Measurements from ENCODE around the gene ANKIB1.
"Not testable (repeated sequence)": the region's sequence is repeated elsewhere in the genome, so short reads cannot be mapped to it uniquely, and the experiment has no call there.

Gene ANKIB1

GRCh38 chr7:92404170-92404614, 158.4 kb downstream of the ANKIB1 start:
- DNase-seq (ENCODE audit: low read depth, low spot score) = no peak
- no peak overlapping the region for H3K4me3 ChIP-seq
- peaks cover 4% of the 10 kb centered on the region for H3K36me3 ChIP-seq (ENCODE audit: insufficient read depth, low read length)

GRCh38 chr7:92409357-92409756, 163.6 kb downstream of the ANKIB1 start:
- Histone ChIP-seq H3K27ac (no peak overlapping the region), H3K36me3 (ENCODE audit: insufficient read depth, low read length) (no peaks in the 10 kb centered on the region), H3K9ac (ENCODE audit: insufficient read length) (no peak overlapping the region), H3K4me3 (no peak overlapping the region), H3K9me3 (ENCODE audit: low read depth, low read length) (no peaks in the 10 kb centered on the region)
- TF ChIP-seq FOXP2 (optimal IDR thresholded peaks at IDR 0.05; ENCODE audit: control extremely low read depth, extremely low read length, insufficient read depth) = no peak
- no peak for TF ChIP-seq POLR2AphosphoS5 (IDR thresholded peaks at IDR 0.05; ENCODE audit: borderline replicate concordance, low read depth, low read length)
- TF ChIP-seq EZH2 (IDR thresholded peaks at IDR 0.05) = no peak
- no peak for DNase-seq (ENCODE audit: low read depth, low spot score)

More at GRCh38 chr7:92404170-92404614, 158.4 kb downstream of the ANKIB1 start:
- no peaks in the 10 kb centered on the region for H3K9me3 ChIP-seq (ENCODE audit: low read depth, low read length)
- no peak overlapping the region for H3K27ac ChIP-seq
- TF ChIP-seq FOXP2 (optimal IDR thresholded peaks at IDR 0.05; ENCODE audit: control extremely low read depth, extremely low read length, insufficient read depth) (no peak), EZH2 (IDR thresholded peaks at IDR 0.05) (no peak), POLR2AphosphoS5 (IDR thresholded peaks at IDR 0.05; ENCODE audit: borderline replicate concordance, low read depth, low read length) (no peak)
- no peak overlapping the region for H3K9ac ChIP-seq (ENCODE audit: insufficient read length)

- not testable (repeated sequence) for H3K4me3 ChIP-seq; H3K36me3 ChIP-seq (ENCODE audit: insufficient read depth, low read length); H3K9ac ChIP-seq (ENCODE audit: insufficient read length); DNase-seq (ENCODE audit: low read depth, low spot score); H3K9me3 ChIP-seq (ENCODE audit: low read depth, low read length); H3K27ac ChIP-seq
Measured at GRCh38 chr7:92410162-92410561, 164.4 kb downstream of the ANKIB1 start.

- Histone ChIP-seq H3K36me3 (ENCODE audit: insufficient read depth, low read length) (no peaks in the 10 kb centered on the region), H3K9ac (ENCODE audit: insufficient read length) (no peak overlapping the region), H3K9me3 (ENCODE audit: low read depth, low read length) (no peaks in the 10 kb centered on the region), H3K4me3 (no peak overlapping the region), H3K27ac (no peak overlapping the region)
- no peak for DNase-seq (ENCODE audit: low read depth, low spot score)
- no peak for TF ChIP-seq POLR2AphosphoS5 (IDR thresholded peaks at IDR 0.05; ENCODE audit: borderline replicate concordance, low read depth, low read length)
- TF ChIP-seq EZH2 (IDR thresholded peaks at IDR 0.05) = no peak
- TF ChIP-seq FOXP2 (optimal IDR thresholded peaks at IDR 0.05; ENCODE audit: control extremely low read depth, extremely low read length, insufficient read depth) = no peak
Measured at GRCh38 chr7:92412745-92413144, 167.0 kb downstream of the ANKIB1 start.

- Histone ChIP-seq H3K9ac (ENCODE audit: insufficient read length) (no peak overlapping the region), H3K36me3 (ENCODE audit: insufficient read depth, low read length) (no peaks in the 10 kb centered on the region), H3K9me3 (ENCODE audit: low read depth, low read length) (no peaks in the 10 kb centered on the region), H3K4me3 (no peak overlapping the region), H3K27ac (no peak overlapping the region)
- TF ChIP-seq POLR2AphosphoS5 (IDR thresholded peaks at IDR 0.05; ENCODE audit: borderline replicate concordance, low read depth, low read length) (no peak), FOXP2 (optimal IDR thresholded peaks at IDR 0.05; ENCODE audit: control extremely low read depth, extremely low read length, insufficient read depth) (no peak), EZH2 (IDR thresholded peaks at IDR 0.05) (no peak)
- DNase-seq (ENCODE audit: low read depth, low spot score) = no peak
Measured at GRCh38 chr7:92413550-92413949, 167.8 kb downstream of the ANKIB1 start.

- H3K9ac ChIP-seq (ENCODE audit: insufficient read length) = no peak overlapping the region
- H3K9me3 ChIP-seq (ENCODE audit: low read depth, low read length) = no peaks in the 10 kb centered on the region
- no peak overlapping the region for H3K27ac ChIP-seq
- H3K36me3 ChIP-seq (ENCODE audit: insufficient read depth, low read length) = no peaks in the 10 kb centered on the region
- H3K4me3 ChIP-seq = no peak overlapping the region
- DNase-seq (ENCODE audit: low read depth, low spot score) = no peak
- TF ChIP-seq POLR2AphosphoS5 (IDR thresholded peaks at IDR 0.05; ENCODE audit: borderline replicate concordance, low read depth, low read length) (no peak), EZH2 (IDR thresholded peaks at IDR 0.05) (no peak)
Measured at GRCh38 chr7:92415225-92415624, 169.5 kb downstream of the ANKIB1 start.

GRCh38 chr7:92417913-92418312, 172.1 kb downstream of the ANKIB1 start:
- no peak overlapping the region for H3K4me3 ChIP-seq
- H3K27ac ChIP-seq = no peak overlapping the region
- H3K9me3 ChIP-seq (ENCODE audit: low read depth, low read length) = no peaks in the 10 kb centered on the region
- TF ChIP-seq POLR2AphosphoS5 (IDR thresholded peaks at IDR 0.05; ENCODE audit: borderline replicate concordance, low read depth, low read length) = no peak
- no peak for TF ChIP-seq EZH2 (IDR thresholded peaks at IDR 0.05)
- no peak for DNase-seq (ENCODE audit: low read depth, low spot score)
- H3K9ac ChIP-seq (ENCODE audit: insufficient read length) = no peak overlapping the region
- H3K36me3 ChIP-seq (ENCODE audit: insufficient read depth, low read length) = no peaks in the 10 kb centered on the region

GRCh38 chr7:92421676-92422435, 176.1 kb downstream of the ANKIB1 start:
- H3K27ac ChIP-seq = no peak overlapping the region
- no peak for DNase-seq (ENCODE audit: low read depth, low spot score)
- H3K4me3 ChIP-seq = no peak overlapping the region
- no peaks in the 10 kb centered on the region for H3K36me3 ChIP-seq (ENCODE audit: insufficient read depth, low read length)
- H3K9me3 ChIP-seq (ENCODE audit: low read depth, low read length) = no peaks in the 10 kb centered on the region
- H3K9ac ChIP-seq (ENCODE audit: insufficient read length) = no peak overlapping the region
- no peak for TF ChIP-seq FOXP2 (optimal IDR thresholded peaks at IDR 0.05; ENCODE audit: control extremely low read depth, extremely low read length, insufficient read depth)
- TF ChIP-seq EZH2 (IDR thresholded peaks at IDR 0.05) = no peak
- no peak for TF ChIP-seq POLR2AphosphoS5 (IDR thresholded peaks at IDR 0.05; ENCODE audit: borderline replicate concordance, low read depth, low read length)

GRCh38 chr7:92422926-92423325, 177.2 kb downstream of the ANKIB1 start:
- Histone ChIP-seq H3K9me3 (ENCODE audit: low read depth, low read length) (no peaks in the 10 kb centered on the region), H3K4me3 (no peak overlapping the region), H3K9ac (ENCODE audit: insufficient read length) (no peak overlapping the region), H3K36me3 (ENCODE audit: insufficient read depth, low read length) (no peaks in the 10 kb centered on the region), H3K27ac (no peak overlapping the region)
- no peak for DNase-seq (ENCODE audit: low read depth, low spot score)
- TF ChIP-seq FOXP2 (optimal IDR thresholded peaks at IDR 0.05; ENCODE audit: control extremely low read depth, extremely low read length, insufficient read depth) (no peak), POLR2AphosphoS5 (IDR thresholded peaks at IDR 0.05; ENCODE audit: borderline replicate concordance, low read depth, low read length) (no peak)

Measured in SK-N-MC (cell line).